Progenitor cell of endocrine pancreas (in vitro differentiated cells): ENCODE data around the gene GIPC1. TPM values are rescaled to one million over a fixed set of nuclear protein-coding genes. Genes with fewer than 3 reads are reported as not detected.
A peak's percentile ranks its signal among the peaks of the same experiment; 100 is the strongest.
"Not testable (repeated sequence)": the region's sequence is repeated elsewhere in the genome, so short reads cannot be mapped to it uniquely, and the experiment has no call there.

ENCODE experiments used
- DNase-seq: peaks from one replicate; pipeline ENCODE4 v3.0.0; 2021; ENCODE audit warnings: low spot score; ENCODE audit not compliant: unreplicated experiment
- H3K27ac Mint-ChIP-seq: 2 replicates; pipeline ENCODE4 v1.8.0; 2021; ENCODE audit warnings: mild to moderate bottlenecking, moderate library complexity, mixed read lengths
- H3K27me3 Mint-ChIP-seq: 2 replicates; pipeline ENCODE4 v1.8.0; 2021; ENCODE audit warnings: mixed read lengths
- H3K36me3 Mint-ChIP-seq: 2 replicates; pipeline ENCODE4 v1.8.0; 2022; ENCODE audit warnings: mixed read lengths; ENCODE audit not compliant: insufficient read depth
- H3K4me1 Mint-ChIP-seq: 2 replicates; pipeline ENCODE4 v1.8.0; 2021; ENCODE audit warnings: low read depth, mixed read lengths
- H3K4me3 Mint-ChIP-seq: 2 replicates; pipeline ENCODE4 v1.8.0; 2021; ENCODE audit warnings: low read depth, mild to moderate bottlenecking, moderate library complexity, mixed read lengths
- H3K9me3 Mint-ChIP-seq: 2 replicates; pipeline ENCODE4 v1.8.0; 2021; ENCODE audit warnings: low read depth, mixed read lengths
- total RNA-seq: library from RNA; stranded (reverse); gene quantifications from 2 replicates; pipeline ENCODE4 v1.2.1, GENCODE V29; 2021
- TF ChIP-seq, protein P1 (sequence below): fragments of 200-600 bp; sonication (generic); IDR thresholded peaks from one replicate; pipeline ENCODE4 v1.5.0; 2021; ENCODE audit warnings: antibody characterized with exemption, mild to moderate bottlenecking; ENCODE audit not compliant: unreplicated experiment

The GIPC1 gene
- total RNA-seq, 1 donor from 2014 or later: 66.5 TPM

DNA sequence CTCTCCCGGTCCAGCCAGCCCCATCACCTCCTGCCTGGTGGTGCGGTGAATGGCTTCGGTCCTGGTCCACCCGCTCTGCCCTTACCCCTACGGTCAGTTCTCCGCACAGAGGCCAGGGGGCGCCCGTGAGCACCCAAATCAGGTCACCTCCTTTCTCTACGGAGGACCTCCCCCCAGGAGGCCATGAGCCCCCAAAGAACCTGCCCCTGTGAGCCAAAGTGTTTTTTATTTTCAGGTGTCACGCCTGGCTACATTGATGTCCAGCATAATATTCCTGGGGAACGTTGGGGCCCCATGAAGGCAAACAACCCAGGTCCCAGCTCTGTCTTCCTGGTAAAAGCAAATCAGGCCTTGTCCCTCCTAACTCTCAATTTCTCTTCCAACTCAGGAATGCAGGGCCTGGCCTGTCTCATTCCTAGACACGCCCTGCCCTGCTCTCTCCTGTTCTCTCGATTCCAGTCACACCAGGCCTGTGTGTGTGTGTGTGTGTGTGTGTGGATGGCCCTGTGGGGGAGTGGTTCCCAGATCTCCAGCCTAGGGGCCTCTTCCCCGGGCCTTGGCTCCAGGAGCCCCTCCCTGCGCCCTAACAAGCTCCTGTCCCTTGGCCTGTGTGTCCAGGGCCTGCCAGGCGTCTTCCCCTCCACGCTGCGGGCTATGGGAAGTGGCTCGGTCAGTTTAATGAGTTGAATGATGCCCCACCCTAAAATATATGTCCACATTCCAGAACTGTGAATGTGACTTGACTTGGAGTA lies 9.7 kb upstream of the GIPC1 start:
- H3K4me1 Mint-ChIP-seq: peaks cover 32% of the 10 kb centered on the region
- peak overlapping the region; percentile 96 for H3K27ac Mint-ChIP-seq
- H3K36me3 Mint-ChIP-seq: no peaks in the 10 kb centered on the region
- peak overlapping the region; percentile 4 for H3K4me3 Mint-ChIP-seq
- H3K27me3 Mint-ChIP-seq: no peaks in the 10 kb centered on the region
- TF ChIP-seq, protein P1, sequence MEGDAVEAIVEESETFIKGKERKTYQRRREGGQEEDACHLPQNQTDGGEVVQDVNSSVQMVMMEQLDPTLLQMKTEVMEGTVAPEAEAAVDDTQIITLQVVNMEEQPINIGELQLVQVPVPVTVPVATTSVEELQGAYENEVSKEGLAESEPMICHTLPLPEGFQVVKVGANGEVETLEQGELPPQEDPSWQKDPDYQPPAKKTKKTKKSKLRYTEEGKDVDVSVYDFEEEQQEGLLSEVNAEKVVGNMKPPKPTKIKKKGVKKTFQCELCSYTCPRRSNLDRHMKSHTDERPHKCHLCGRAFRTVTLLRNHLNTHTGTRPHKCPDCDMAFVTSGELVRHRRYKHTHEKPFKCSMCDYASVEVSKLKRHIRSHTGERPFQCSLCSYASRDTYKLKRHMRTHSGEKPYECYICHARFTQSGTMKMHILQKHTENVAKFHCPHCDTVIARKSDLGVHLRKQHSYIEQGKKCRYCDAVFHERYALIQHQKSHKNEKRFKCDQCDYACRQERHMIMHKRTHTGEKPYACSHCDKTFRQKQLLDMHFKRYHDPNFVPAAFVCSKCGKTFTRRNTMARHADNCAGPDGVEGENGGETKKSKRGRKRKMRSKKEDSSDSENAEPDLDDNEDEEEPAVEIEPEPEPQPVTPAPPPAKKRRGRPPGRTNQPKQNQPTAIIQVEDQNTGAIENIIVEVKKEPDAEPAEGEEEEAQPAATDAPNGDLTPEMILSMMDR: peak; percentile 78
- peak; percentile 56 for DNase-seq
- H3K9me3 Mint-ChIP-seq: no peaks in the 10 kb centered on the region

DNA sequence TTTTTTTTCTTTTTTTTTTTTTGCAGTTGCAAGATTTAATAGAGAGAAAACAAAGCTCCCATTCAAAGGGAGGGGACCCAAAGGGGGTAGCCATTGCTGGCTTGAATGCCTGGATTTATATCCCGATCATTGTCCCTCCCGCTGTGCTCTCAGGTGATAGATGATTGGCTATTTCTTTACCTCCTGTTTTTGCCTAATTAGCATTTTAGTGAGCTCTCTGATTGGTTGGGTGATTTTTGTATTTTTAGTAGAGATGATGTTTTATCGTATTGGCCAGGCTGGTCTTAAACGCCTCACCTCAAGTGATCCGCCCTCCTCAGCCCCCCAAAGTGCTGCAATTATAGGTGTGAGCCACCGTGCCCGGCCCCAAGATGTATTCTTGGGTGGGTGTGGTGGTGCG lies 8.6 kb upstream of the GIPC1 start:
- not testable (repeated sequence) for H3K27me3 Mint-ChIP-seq, DNase-seq, H3K4me3 Mint-ChIP-seq, H3K9me3 Mint-ChIP-seq, H3K36me3 Mint-ChIP-seq, H3K27ac Mint-ChIP-seq
- peaks cover 28% of the 10 kb centered on the region for H3K4me1 Mint-ChIP-seq

DNA sequence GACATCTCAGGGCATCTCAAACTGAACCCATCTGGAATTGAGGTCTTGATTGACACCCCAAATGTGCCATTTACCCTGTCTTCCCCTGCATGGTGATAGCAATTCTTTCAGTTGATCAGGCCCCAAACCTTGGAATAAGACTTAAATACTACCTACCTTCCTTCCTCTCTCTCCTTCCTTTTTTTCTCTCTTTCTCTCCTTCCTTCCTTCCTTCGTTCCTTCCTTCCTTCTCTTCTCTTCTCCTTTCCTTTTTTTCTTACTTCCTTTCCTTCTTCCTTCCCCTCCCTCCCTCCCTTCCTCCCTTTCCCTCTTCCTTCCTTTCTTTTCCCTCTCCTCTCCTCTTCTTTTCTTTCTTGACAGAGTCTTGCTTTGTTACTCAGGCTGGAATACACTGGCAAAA lies 7.4 kb upstream of the GIPC1 start:
- no peaks in the 10 kb centered on the region for H3K36me3 Mint-ChIP-seq
- peaks cover 24% of the 10 kb centered on the region for H3K4me1 Mint-ChIP-seq
- no peaks in the 10 kb centered on the region for H3K27me3 Mint-ChIP-seq
- H3K27ac Mint-ChIP-seq: peak overlapping the region; percentile 75
- H3K9me3 Mint-ChIP-seq: no peaks in the 10 kb centered on the region
- H3K4me3 Mint-ChIP-seq: no peak overlapping the region
- TF ChIP-seq, protein P1: no peak
- DNase-seq: no peak

DNA sequence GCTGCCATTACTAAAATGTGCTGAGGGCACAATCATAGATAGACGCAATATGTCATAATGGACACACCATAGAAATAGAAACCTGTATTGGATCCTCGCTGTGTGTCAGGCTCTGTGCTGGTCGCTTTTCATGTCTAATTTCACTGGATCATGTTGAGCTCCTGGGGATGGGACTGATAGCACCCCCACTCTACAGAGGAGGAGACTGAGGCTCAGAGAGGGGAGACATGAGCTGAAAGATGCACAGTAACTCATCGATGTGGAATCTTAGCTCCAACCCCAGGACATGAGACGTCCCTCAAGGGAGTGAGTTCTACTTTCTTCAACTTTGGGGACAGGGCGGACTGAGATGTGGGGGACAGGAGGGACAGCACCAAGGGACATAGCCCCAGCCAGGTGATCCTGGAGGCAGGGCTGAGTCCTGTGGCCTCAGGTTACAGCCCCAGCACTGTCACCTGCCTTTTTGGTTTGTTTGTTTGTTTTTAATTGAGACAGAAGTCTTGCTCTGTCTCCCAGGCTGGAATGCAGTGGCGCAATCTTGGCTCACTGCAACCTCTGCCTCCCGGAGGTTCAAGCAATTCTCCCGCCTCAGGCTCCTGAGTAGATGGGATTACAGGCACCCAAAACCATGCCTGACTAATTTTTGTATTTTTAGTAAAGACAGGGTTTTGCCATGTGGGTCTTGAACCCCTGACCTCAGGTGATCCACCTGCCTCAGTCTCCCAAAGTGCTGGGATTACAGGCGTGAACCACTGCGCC lies 6.6 kb upstream of the GIPC1 start:
- H3K9me3 Mint-ChIP-seq: no peaks in the 10 kb centered on the region
- no peak overlapping the region for H3K4me3 Mint-ChIP-seq
- H3K27me3 Mint-ChIP-seq: no peaks in the 10 kb centered on the region
- peaks cover 20% of the 10 kb centered on the region for H3K4me1 Mint-ChIP-seq
- no peak for DNase-seq
- H3K36me3 Mint-ChIP-seq: no peaks in the 10 kb centered on the region
- TF ChIP-seq, protein P1: no peak
- H3K27ac Mint-ChIP-seq: no peak overlapping the region

DNA sequence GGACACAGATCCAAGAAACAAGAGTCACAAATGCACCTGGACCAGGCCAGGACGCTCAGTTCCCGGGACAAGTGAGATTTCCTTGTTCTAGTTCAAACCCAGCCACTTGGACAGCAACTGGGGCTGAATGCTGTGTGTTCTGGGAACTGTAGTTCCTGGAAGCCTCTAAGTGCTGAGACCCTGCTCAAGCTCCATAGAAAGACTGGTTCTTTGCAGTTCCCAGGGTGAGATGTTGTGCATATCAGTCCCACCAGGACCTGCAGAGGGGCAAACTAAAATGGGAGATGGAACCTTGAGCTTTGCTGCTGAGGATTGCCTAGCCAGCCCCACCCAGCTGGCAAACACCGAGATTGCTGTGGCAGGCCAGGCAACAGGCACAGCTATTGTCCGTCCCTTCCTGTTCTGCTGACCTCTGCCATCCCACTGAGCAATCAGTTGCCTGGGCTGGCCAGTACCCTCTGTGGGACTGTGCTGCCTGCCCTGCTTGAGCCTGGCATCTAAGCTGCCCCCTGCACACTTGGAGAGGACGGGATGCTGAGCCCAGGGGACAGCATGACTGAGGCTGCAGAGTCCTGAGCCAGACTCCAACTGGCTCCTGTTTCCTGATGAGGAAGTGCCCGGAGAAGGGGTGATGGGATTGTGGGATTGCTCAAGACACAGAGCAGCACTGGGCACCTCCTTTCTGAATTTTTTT lies 1.4 kb upstream of the GIPC1 start:
- Mint-ChIP-seq H3K4me1 (peaks cover 18% of the 10 kb centered on the region), H3K9me3 (no peaks in the 10 kb centered on the region), H3K27me3 (no peaks in the 10 kb centered on the region), H3K36me3 (peaks cover 6% of the 10 kb centered on the region), H3K4me3 (peak overlapping the region; percentile 52), H3K27ac (peak overlapping the region; percentile 94)
- TF ChIP-seq, protein P1: no peak
- no peak for DNase-seq
